K562 (cell line): Measurements from ENCODE around the gene ZNF239. TPM values are rescaled to one million over a fixed set of nuclear protein-coding genes. Genes with fewer than 3 reads are reported as not detected.

Experiments
- BCOR ChIP-seq: fragments of 450-650 bp; IDR thresholded peaks from 2 replicates; pipeline ENCODE4 v1.6.1; 2016
- CEBPB ChIP-seq: fragments of 450-650 bp; IDR thresholded peaks from 2 replicates; pipeline ENCODE4 v1.6.1; 2016; ENCODE audit warnings: missing genetic modification characterization, missing compliant biosample characterization
- CREB1 ChIP-seq, 2 experiments: sonication (generic) in 1 of 2; formaldehyde crosslinking in 1 of 2; IDR thresholded peaks; 2 replicates each; pipeline versions ENCODE4 v1.6.1 to v1.8.0; 2012 to 2022; ENCODE audit warnings: inconsistent platforms in 1 of 2, mild to moderate bottlenecking in 1 of 2, missing genetic modification reagents in 1 of 2, moderate library complexity in 1 of 2
- DACH1 ChIP-seq: fragments of 450-650 bp; IDR thresholded peaks from 2 replicates; pipeline ENCODE4 v1.6.1; 2018; ENCODE audit not compliant: partially characterized antibody
- FOXA3 ChIP-seq, 2 experiments: fragments of 450-650 bp in 1 of 2; sonication (generic) in 1 of 2; formaldehyde crosslinking; IDR thresholded peaks in 1 of 2; conservative IDR thresholded peaks in 1 of 2; 2 replicates each; pipeline versions ENCODE4 v1.4.0 to v1.8.0; 2020 to 2022; ENCODE audit warnings: mild to moderate bottlenecking in 2 of 2, missing genetic modification reagents in 1 of 2
- FOXK2 ChIP-seq, 2 experiments: fragments of 450-650 bp; IDR thresholded peaks in 1 of 2; conservative IDR thresholded peaks in 1 of 2; 2 replicates each; pipeline ENCODE4 v1.6.1; 2016; ENCODE audit warnings: low read depth in 2 of 2, mild to moderate bottlenecking in 1 of 2
- GATAD2A ChIP-seq: fragments of 450-650 bp; IDR thresholded peaks from 2 replicates; pipeline ENCODE4 v1.6.1; 2017
- HDAC1 ChIP-seq, 2 experiments: fragments of 450-650 bp; IDR thresholded peaks; 2 replicates each; pipeline ENCODE4 v1.6.1; 2016 to 2017; ENCODE audit warnings: inconsistent platforms in 1 of 2, mild to moderate bottlenecking in 1 of 2, moderate library complexity in 1 of 2
- L3MBTL2 ChIP-seq: fragments of 450-650 bp; IDR thresholded peaks from 2 replicates; pipeline ENCODE4 v1.6.1; 2016; ENCODE audit warnings: mild to moderate bottlenecking, moderate library complexity
- MAFF ChIP-seq: IDR thresholded peaks from 2 replicates; pipeline ENCODE4 v1.6.1; 2012; ENCODE audit warnings: low read length, improper control_type of control experiment
- MCM3 ChIP-seq: fragments of 450-650 bp; IDR thresholded peaks from 2 replicates; pipeline ENCODE4 v1.6.1; 2016
- MEF2D ChIP-seq: conservative IDR thresholded peaks from 2 replicates; pipeline ENCODE4 v1.6.1; 2016; ENCODE audit warnings: low read depth, missing genetic modification characterization, missing compliant biosample characterization
- NCOA1 ChIP-seq: fragments of 450-650 bp; IDR thresholded peaks from 2 replicates; pipeline ENCODE4 v1.6.1; 2016; ENCODE audit warnings: low read depth
- NCOA2 ChIP-seq, 2 experiments: fragments of 450-650 bp; IDR thresholded peaks; 2 replicates each; pipeline ENCODE4 v1.6.1; 2018; ENCODE audit warnings: mild to moderate bottlenecking in 2 of 2, moderate library complexity in 1 of 2; ENCODE audit not compliant: partially characterized antibody in 2 of 2
- NFATC3 ChIP-seq: fragments of 450-650 bp; IDR thresholded peaks from 2 replicates; pipeline ENCODE4 v1.6.1; 2017; ENCODE audit warnings: mild to moderate bottlenecking
- NFE2 ChIP-seq: IDR thresholded peaks from 2 replicates; pipeline ENCODE4 v1.6.1; 2014; ENCODE audit warnings: antibody characterized with exemption, low read depth
- NONO ChIP-seq, 2 experiments: fragments of 200-400 bp in 1 of 2; fragments of 450-650 bp in 1 of 2; formaldehyde crosslinking in 1 of 2; IDR thresholded peaks; 2 replicates each; pipeline ENCODE4 v1.6.1; 2017; ENCODE audit warnings: low read depth in 2 of 2, mild to moderate bottlenecking in 2 of 2, moderate library complexity in 2 of 2, low read length in 1 of 2
- NRF1 ChIP-seq, 2 experiments: fragments of 450-650 bp; IDR thresholded peaks in 1 of 2; conservative IDR thresholded peaks in 1 of 2; 2 replicates each; pipeline ENCODE4 v1.6.1; 2014; ENCODE audit warnings: mild to moderate bottlenecking in 2 of 2
- NUFIP1 ChIP-seq: fragments of 450-650 bp; IDR thresholded peaks from 2 replicates; pipeline ENCODE4 v1.6.1; 2018; ENCODE audit not compliant: partially characterized antibody
- POLR2H ChIP-seq: IDR thresholded peaks from 2 replicates; pipeline ENCODE4 v1.6.1; 2016; ENCODE audit warnings: missing genetic modification characterization, low read depth, mild to moderate bottlenecking, control low read depth, missing compliant biosample characterization, moderate library complexity
- RUNX1 ChIP-seq: sonication (generic); IDR thresholded peaks from 2 replicates; pipeline ENCODE4 v1.6.1; 2016; ENCODE audit warnings: antibody characterized with exemption, low read depth
- SAFB2 ChIP-seq: fragments of 200-400 bp; formaldehyde crosslinking; IDR thresholded peaks from 2 replicates; pipeline ENCODE4 v1.6.1; 2018; ENCODE audit warnings: borderline replicate concordance, low read length, low read depth, moderate library complexity; ENCODE audit not compliant: severe bottlenecking
- SRSF9 ChIP-seq: fragments of 200-400 bp; formaldehyde crosslinking; IDR thresholded peaks from 2 replicates; pipeline ENCODE4 v1.6.1; 2017; ENCODE audit warnings: low read depth, low read length, borderline replicate concordance
- TCF7 ChIP-seq: sonication (generic); IDR thresholded peaks from 2 replicates; pipeline ENCODE4 v1.6.1; 2016; ENCODE audit warnings: antibody characterized with exemption, borderline replicate concordance
- THRAP3 ChIP-seq: fragments of 450-650 bp; IDR thresholded peaks from 2 replicates; pipeline ENCODE4 v1.6.1; 2016; ENCODE audit warnings: mild to moderate bottlenecking, inconsistent platforms, borderline replicate concordance
- ZKSCAN8 ChIP-seq: fragments of 200-800 bp; sonication (Bioruptor generic); IDR thresholded peaks from 2 replicates; pipeline ENCODE4 v1.6.1; 2016; ENCODE audit warnings: missing genetic modification characterization, missing compliant biosample characterization
- ZNF134 ChIP-seq: fragments of 250-450 bp; sonication (Bioruptor Pico); conservative IDR thresholded peaks from 2 replicates; pipeline ENCODE4 v1.4.0; 2020
- ZNF140 ChIP-seq: fragments of 250-450 bp; sonication (Bioruptor Pico); IDR thresholded peaks from 2 replicates; pipeline ENCODE4 v1.8.0; 2021; ENCODE audit warnings: moderate library complexity, mild to moderate bottlenecking, inconsistent platforms
- ZNF175 ChIP-seq: fragments of 200-800 bp; sonication (Bioruptor generic); IDR thresholded peaks from 2 replicates; pipeline ENCODE4 v1.6.1; 2016; ENCODE audit warnings: low read depth, mild to moderate bottlenecking, missing genetic modification characterization, missing compliant biosample characterization
- ZNF232 ChIP-seq: sonication (generic); formaldehyde crosslinking; IDR thresholded peaks from 2 replicates; pipeline ENCODE4 v1.8.0; 2022; ENCODE audit warnings: mild to moderate bottlenecking, missing genetic modification reagents
- ZNF324 ChIP-seq: fragments of 250-450 bp; sonication (Bioruptor Pico); IDR thresholded peaks from 2 replicates; pipeline ENCODE4 v1.4.0; 2020; ENCODE audit warnings: mild to moderate bottlenecking
- ZNF584 ChIP-seq: fragments of 200-800 bp; sonication (Bioruptor generic); IDR thresholded peaks from 2 replicates; pipeline ENCODE4 v1.6.1; 2016; ENCODE audit warnings: low read depth, mild to moderate bottlenecking, missing genetic modification characterization, missing compliant biosample characterization
- ZNF707 ChIP-seq: fragments of 250-450 bp; sonication (Bioruptor Pico); conservative IDR thresholded peaks from 2 replicates; pipeline ENCODE4 v1.8.0; 2022; ENCODE audit warnings: inconsistent platforms, mild to moderate bottlenecking, moderate library complexity
- ZNF717 ChIP-seq: fragments of 250-450 bp; sonication (Bioruptor Pico); IDR thresholded peaks from 2 replicates; pipeline ENCODE4 v1.5.0; 2021
- polyA plus RNA-seq, 8 experiments: library from polyadenylated mRNA; depleted of rRNA in 4 of 8; stranded (reverse) in 5 of 8; unstranded in 3 of 8; fragments of >200 nt; fragmentation: Nextera tagmentation in 2 of 8; fragmentation: Illumina TruSeq in 1 of 8; extraction: Ambion mirVana in 2 of 8; extraction: Trizol in 1 of 8; gene quantifications; 2 replicates each; pipeline versions ENCODE4 v1.2.1 to v1.2.3, GENCODE V29; 2011 to 2014; ENCODE audit warnings: inconsistent platforms in 1 of 8, missing spikeins in 1 of 8
- total RNA-seq, 7 experiments: library from RNA; depleted of rRNA in 6 of 7; stranded (reverse); fragments of >200 nt in 6 of 7; fragmentation: Illumina TruSeq in 2 of 7; extraction: Trizol in 2 of 7; gene quantifications; 2 replicates each; pipeline versions ENCODE4 v1.2.1 to v1.2.3, GENCODE V29; 2011 to 2021; ENCODE audit warnings: low replicate concordance in 1 of 7

ZNF239 gene
- total and polyA plus RNA-seq, 9 of the 15 experiments (the other 6 are each of a cell fraction or from before 2014, with no cell fraction given) = 13.7 to 26.7 (median 23.4) TPM

GRCh38 chr10:43606323-43607198, 32.1 kb upstream of the ZNF239 start, which contains the start of gene ZNF485 (continued):
- TF ChIP-seq FOXA3 (CRISPR knock-in tag; conservative IDR thresholded peaks at IDR 0.05 in 1 of 2, IDR thresholded peaks at IDR 0.05 in 1 of 2) (0 out of 4 replicates have a peak, but pooled peaks of 1 of the 2 experiments have one; percentile 31), MAFF (no peak), ZNF140 (CRISPR knock-in tag) (no peak), ZKSCAN8 (CRISPR knock-in tag) (no peak), CREB1 (IDR thresholded peaks at IDR 0.05) (no peak), CREB1 (CRISPR knock-in tag; IDR thresholded peaks at IDR 0.05) (no peak; the same call in 1 of the 2 replicates), ZNF717 (CRISPR knock-in tag) (no peak), BCOR (no peak), MCM3 (no peak), NRF1 (conservative IDR thresholded peaks at IDR 0.05 in 1 of 2, IDR thresholded peaks at IDR 0.05 in 1 of 2) (no peak; a peak in 1 of 4 replicates), CEBPB (tag) (no peak), POLR2H (tag) (no peak), NONO (IDR thresholded peaks at IDR 0.05; ENCODE audit: low read depth in 2 of 2, low read length in 1 of 2) (no peak), NCOA1 (peak; percentile 12; the same call in 1 of the 2 replicates), TCF7 (no peak), SRSF9 (no peak), L3MBTL2 (peak; percentile 92), SAFB2 (no peak), NUFIP1 (no peak), ZNF134 (no peak), THRAP3 (no peak), RUNX1 (no peak), ZNF232 (CRISPR knock-in tag) (no peak), HDAC1 (IDR thresholded peaks at IDR 0.05) (peak in 1 of 2 experiments; percentile 96; a peak in 2 of 4 replicates), ZNF324 (CRISPR knock-in tag) (no peak), ZNF584 (no peak), ZNF707 (CRISPR knock-in tag) (no peak), ZNF175 (CRISPR knock-in tag) (no peak), NFE2 (no peak), MEF2D (tag) (no peak), NCOA2 (IDR thresholded peaks at IDR 0.05; ENCODE audit: partially characterized antibody in 2 of 2) (no peak), NFATC3 (no peak), DACH1 (no peak), GATAD2A (no peak), FOXK2 (conservative IDR thresholded peaks at IDR 0.05 in 1 of 2, IDR thresholded peaks at IDR 0.05 in 1 of 2; ENCODE audit: low read depth in 2 of 2) (no peak)
